GM19240 (cell line): Measurements from ENCODE around the gene CHST3.
A peak's percentile ranks its signal among the peaks of the same experiment; 100 is the strongest.
"Not testable (repeated sequence)": the region's sequence is repeated elsewhere in the genome, so short reads cannot be mapped to it uniquely, and the experiment has no call there.

Source experiments
- DNase-seq: peaks from one replicate; pipeline ENCODE4 v3.0.0; 2011; ENCODE audit warnings: low spot score; ENCODE audit not compliant: insufficient read length

The CHST3 gene

GRCh38 chr10:72027498-72027897, 63.3 kb downstream of the CHST3 start:
- no peak for DNase-seq

- DNase-seq = no peak
Observed at GRCh38 chr10:72029414-72029813, 65.2 kb downstream of the CHST3 start.

DNA sequence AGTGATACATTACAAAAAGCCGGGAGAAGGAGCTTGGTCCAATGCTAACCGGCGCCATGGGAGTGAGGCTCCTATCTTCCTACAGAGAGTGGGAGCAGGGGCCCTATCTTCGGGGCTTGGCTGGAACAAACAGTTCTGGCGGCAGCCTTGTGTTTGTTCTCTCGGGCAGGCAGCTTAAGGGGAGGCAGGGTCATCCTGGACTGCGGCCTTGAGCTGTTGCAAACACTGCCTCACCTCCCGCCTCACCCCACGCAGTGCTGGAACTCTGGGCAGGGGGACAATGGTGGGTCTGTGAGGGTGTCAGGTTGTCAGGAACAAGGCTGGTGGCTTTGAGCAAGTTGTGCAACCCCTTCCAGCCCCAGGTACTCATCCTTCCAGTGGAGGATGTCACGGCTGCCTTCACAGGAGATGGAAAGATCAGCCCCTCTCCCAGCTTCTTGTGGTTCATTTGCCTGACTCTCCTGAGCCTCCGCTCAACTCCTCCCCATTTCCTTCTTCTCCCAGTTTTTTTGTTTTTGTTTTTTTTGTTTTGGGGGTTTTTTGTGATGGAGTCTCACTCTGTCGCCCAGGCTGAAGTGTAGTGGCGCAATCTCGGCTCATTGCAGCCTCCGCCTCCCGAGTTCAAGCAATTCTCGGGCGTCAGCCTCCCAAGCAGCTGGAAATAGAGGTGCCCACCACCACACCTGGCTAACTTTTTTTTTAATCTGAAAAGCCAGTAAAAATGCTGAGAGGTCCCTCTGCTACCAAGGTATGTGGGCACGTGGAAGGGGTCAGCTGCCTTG, 66.8 kb downstream of the CHST3 start:
- DNase-seq = no peak

DNA sequence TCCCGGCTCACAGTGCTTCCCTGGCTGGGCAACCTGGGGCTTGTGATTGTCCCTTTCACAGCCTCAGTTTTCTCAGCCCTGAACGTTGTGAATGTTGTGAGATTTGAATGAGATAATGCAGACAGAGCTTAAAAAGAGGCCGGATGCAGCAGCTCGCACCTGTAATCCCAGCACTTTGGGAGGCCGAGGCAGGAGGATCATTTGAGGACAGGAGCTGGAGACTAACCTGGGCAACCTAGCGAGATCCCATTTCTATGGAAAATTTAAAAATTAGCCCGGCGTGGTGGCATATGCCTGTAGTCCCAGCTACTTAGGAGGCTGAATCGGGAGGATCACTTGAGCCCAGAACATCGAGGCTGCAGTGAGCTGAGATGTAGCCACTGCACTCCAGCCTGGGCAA, 67.5 kb downstream of the CHST3 start:
- no peak for DNase-seq

DNA sequence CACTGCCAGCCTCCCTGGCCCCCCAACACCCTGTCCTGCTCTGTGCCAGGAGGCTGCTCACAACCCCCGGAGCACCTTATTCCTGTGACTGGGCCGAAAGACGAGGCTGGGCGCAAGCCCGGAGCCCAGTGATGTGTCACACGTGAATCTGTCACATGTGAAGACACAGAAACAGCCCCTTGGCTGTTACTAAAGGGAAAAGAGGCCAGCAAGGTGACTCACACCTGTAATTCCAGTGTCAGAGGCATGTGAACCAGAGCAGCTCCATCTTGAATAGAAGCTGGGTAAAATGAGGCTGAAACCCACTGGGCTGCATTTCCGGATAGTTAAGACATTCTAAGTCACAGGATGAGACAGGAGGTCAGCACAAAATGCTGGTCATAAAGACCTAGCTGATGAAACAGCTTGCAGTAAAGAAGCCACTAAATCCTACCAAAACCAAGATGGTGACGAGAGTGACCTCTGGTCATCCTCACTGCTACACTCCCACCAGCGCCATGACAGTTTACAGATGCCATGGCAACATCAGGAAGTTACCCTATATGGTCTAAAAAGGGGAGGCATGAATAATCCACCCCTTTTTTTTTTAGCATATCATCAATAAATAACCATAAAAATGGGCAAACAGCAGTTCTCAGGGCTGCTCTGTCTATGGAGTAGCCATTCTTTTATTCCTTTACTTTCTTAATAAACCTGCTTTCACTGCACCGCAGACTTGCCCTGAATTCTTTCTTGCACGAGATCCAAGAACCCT, 68.4 kb downstream of the CHST3 start:
- not testable (repeated sequence) for DNase-seq

- DNase-seq = no peak
Observed at GRCh38 chr10:72034040-72034499, 69.9 kb downstream of the CHST3 start.

DNA sequence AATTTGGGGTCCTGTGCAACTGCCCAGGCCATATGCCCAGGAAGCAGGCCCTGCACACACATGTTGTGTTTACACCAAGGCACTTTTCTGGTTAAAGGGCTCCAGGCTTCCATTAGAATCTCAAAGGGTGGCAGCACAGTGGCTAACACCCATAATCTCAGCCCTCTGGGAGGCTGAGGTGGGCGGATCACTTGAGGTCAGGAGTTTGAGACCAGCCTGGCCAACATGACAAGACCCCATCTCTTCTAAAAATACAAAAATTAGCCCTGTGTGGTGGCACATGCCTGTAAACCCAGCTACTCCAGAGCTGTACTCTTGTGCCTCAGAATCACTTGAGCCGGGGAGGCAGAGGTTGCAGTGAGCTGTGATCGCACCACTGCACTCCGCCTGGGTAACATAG, 70.6 kb downstream of the CHST3 start:
- DNase-seq = no peak

GRCh38 chr10:72035252-72035887, 71.2 kb downstream of the CHST3 start:
- DNase-seq = no peak

GRCh38 chr10:72037266-72037665, 73.1 kb downstream of the CHST3 start:
- no peak for DNase-seq

DNA sequence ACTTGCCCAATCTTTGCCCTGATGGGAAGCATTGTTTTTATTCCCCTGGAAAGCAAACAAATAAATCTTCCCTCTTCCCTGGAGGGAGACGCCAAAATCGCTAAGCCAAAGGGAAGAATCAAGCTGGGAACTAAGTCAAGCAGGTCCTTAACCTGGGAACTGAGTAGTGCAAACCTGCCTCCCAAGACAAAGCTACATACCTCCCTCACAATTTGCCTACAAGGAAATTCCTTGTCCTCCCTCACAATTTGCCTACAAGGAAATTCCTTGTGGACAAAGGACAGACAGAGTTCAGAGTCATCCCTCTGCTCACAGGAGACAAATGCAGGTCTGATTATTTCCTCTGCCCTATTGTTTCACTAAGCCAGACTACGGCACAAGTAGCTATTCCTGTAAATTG, 73.6 kb downstream of the CHST3 start:
- DNase-seq = no peak

DNA sequence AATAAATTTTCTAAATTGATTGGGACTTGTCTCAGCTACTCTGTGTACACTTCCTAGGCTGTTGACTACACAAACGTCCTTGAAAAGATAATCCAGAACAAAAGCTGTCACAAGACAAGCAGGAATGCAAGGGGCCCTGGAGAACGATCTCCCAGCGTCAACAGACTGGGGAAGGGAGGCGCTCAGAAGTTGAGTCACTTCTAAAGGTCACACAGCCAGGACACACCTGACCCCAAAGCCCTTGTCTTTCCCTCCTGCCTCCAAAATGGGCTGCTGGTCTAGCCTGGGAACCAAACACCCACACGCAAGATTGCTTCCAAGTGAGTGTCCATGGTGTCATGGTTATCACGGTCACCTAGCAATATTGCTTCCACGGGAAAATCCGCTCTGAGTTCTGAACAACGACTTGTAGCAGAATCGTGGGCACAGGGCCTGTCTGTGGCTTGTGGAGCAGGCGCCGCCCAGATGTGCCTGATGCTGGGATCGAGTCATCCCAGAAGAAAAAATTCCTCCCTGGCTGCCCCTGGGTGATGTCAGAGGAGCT, 74.3 kb downstream of the CHST3 start:
- DNase-seq = no peak

GRCh38 chr10:72039377-72039776, 75.2 kb downstream of the CHST3 start:
- DNase-seq = no peak

- no peak for DNase-seq
Observed at GRCh38 chr10:72041491-72041890, 77.3 kb downstream of the CHST3 start.

GRCh38 chr10:72043016-72043834, 79.0 kb downstream of the CHST3 start:
- DNase-seq = no peak

DNA sequence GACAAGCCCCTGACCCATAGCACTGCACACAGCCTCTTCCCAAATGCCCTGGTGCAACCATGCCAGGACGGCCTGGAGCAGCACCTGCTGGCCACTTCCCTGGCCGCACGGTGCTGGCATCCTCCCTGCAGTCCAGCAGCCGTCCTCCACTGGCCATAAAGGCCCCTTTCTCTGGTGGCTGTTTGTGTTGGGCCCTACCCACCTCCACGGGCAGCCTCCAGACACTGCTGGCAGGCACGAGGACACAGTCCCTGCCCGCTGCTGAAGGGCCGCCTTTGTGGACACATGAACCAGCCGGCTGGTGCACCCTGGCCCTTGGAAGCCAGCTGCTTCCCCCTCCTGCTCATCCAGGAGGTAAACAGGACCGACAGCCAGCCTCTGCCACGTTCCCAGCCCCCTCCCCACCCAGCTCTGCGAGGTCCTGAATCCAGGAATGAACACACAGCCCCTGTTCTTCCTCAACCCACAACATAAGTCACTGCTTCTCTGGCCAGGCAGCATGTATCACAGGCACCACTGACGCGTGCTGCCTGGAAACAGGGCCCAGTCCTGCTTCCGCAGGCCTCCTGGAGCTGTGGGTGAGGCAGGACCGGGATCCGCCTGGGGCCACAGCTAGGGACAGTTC, 80.3 kb downstream of the CHST3 start:
- DNase-seq = no peak

- DNase-seq = no peak
Observed at GRCh38 chr10:72045586-72045985, 81.4 kb downstream of the CHST3 start.

GRCh38 chr10:72048450-72049124, 84.4 kb downstream of the CHST3 start:
- peak; percentile 97 for DNase-seq

- DNase-seq = no peak
Observed at GRCh38 chr10:72049472-72049871, 85.3 kb downstream of the CHST3 start.

DNA sequence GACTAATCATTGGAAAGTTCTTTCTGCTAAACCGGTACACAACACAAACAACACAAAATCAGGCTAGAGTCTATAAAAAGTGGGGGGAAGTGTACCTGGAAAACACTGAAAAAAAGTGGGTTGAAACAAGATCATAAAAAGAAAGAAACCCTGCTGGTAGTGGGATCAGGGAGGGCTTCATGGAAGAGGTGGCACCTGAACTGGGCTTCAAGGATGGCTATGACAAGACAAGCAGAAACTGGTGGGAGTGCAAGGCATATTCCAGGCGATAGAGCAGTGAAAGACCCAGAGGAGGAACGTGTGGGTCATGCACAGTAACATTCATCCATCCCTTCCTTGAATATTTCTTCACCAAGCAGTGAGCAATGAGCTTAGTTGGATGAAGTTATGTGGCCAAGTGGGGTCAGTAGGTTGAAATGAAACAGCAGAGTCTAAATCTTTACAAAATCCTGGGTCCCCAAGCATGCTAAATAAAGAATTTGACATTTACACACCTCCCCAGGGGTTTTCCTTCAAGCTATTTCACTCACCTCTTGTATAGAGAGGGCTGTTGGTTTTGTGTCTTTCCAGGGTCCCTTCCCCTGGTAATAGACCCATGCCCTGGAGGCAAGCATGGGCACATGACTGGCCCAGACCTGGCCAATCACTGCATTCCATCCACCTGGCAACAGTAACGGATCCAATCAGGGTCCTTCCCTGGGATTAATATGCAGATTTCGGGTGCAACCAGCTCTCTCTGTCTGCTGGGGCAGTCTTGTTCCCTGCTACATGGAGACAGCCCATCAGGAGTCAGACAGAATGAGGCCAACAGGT, 86.0 kb downstream of the CHST3 start:
- no peak for DNase-seq
